Measurements from ENCODE around the gene ST3GAL4. TPM values are rescaled to one million over a fixed set of nuclear protein-coding genes. Genes with fewer than 3 reads are reported as not detected.

Gene ST3GAL4
- total and polyA plus RNA-seq, 10 of the 15 experiments (the other 5 are each of a cell fraction or from before 2014, with no cell fraction given): 3.8 to 8.1 (median 6.5) TPM; not detected in 2

DNA sequence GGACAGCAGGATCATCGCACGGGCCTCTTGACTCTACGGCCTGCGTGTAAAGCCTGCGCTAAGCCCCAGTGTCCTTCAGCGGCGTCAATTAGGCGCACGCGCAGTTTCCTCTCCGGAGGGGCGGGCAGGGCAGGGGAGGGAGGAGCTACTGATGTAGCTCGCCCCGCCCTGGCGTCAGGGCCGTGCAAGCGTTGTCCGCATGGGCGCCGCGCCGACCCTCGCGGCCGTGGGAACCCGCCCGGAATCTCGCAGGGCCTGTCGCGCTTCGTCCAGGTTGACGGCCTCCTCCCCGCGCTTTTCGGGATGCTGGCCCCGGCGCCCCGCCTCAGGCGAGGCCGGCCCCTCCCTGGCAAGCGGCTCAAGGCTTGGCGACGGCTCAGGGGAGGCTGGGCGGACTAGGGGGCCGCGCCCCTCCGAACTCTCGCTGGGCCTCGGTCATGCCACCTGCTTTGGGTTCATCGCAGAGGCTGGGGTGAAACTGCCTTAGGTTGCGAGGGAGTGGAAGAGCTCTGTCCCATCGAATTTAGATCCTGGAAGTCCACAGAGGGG, 61.1 kb downstream of the ST3GAL4 start:
- ChIA-PET POLR2A (no interaction called here), CTCF (interaction anchor here (0.8 to 1.0 kb wide), 2 partner anchors 69 to 106 kb away, joined by 3 read pairs; no protein-coding TSS in a partner anchor), SMC1A (ENCODE audit: uncharacterized antibody, unreplicated experiment) (no interaction called here), RAD21 (ENCODE audit: unreplicated experiment) (no interaction called here)
- Histone ChIP-seq H3K27me3 (replicated peaks in 1 of 2; ENCODE audit: control insufficient read depth in 2 of 2, insufficient read depth in 2 of 2, low read length in 1 of 2) (peaks cover 0 to 2% of the 10 kb centered on the region in 2 experiments; a peak in 2 of 4 replicates), H3K4me2 (ENCODE audit: control insufficient read depth, insufficient read depth) (peak overlapping the region; percentile 24), H3K9me3 (replicated peaks; ENCODE audit: control insufficient read depth, insufficient read depth, low read length) (no peaks in the 10 kb centered on the region), H3K4me3 (0 out of 2 replicates have a peak overlapping the region, but pooled peaks have one; percentile 17), H4K20me1 (ENCODE audit: control insufficient read depth, insufficient read depth) (no peaks in the 10 kb centered on the region), H3K9ac (ENCODE audit: control insufficient read depth, insufficient read depth, low read length) (no peak overlapping the region), H3K27ac (ENCODE audit: control insufficient read depth, insufficient read depth) (no peak overlapping the region), H2AFZ (ENCODE audit: control insufficient read depth, low read depth, low read length) (peak overlapping the region; percentile 68), H3K36me3 (ENCODE audit: control insufficient read depth in 2 of 2, insufficient read depth in 2 of 2, low read length in 1 of 2) (no peaks in the 10 kb centered on the region), H3K4me1 (ENCODE audit: control insufficient read depth, insufficient read depth, low read length) (peaks cover 13% of the 10 kb centered on the region), H3K79me2 (ENCODE audit: control insufficient read depth, insufficient read depth, low read length) (no peaks in the 10 kb centered on the region)
- TF ChIP-seq SMC3 (IDR thresholded peaks at IDR 0.05; ENCODE audit: borderline replicate concordance, low read length): no peak
- TF ChIP-seq, protein P1, sequence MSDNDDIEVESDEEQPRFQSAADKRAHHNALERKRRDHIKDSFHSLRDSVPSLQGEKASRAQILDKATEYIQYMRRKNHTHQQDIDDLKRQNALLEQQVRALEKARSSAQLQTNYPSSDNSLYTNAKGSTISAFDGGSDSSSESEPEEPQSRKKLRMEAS (IDR thresholded peaks at IDR 0.05; ENCODE audit: low read depth, low read length): 0 out of 2 replicates have a peak, but pooled peaks have one; percentile 28
- TF ChIP-seq CREB1 (IDR thresholded peaks at IDR 0.05; ENCODE audit: low read depth): no peak
- WGBS (ENCODE audit: insufficient coverage, insufficient replicate concordance, low lambda C conversion rate, missing lambda C conversion rate): 12% methylated on average over 44 of the region's 52 CpGs
- no peak for FAIRE-seq
- in situ Hi-C loops (cut with MboI) (no loop called here), intact Hi-C loops (cut with micrococcal nuclease; ENCODE audit: unreplicated experiment) (loop anchor here (5.0 kb wide), 1 partner anchor 59 kb away; the partner anchor contains the start of gene ST3GAL4)
- no TSS peak for BruUV-seq (replicated peaks)
- DNase-seq (ENCODE audit: low read depth, low spot score): peak; percentile 27
- ATAC-seq: peak; percentile 88

DNA sequence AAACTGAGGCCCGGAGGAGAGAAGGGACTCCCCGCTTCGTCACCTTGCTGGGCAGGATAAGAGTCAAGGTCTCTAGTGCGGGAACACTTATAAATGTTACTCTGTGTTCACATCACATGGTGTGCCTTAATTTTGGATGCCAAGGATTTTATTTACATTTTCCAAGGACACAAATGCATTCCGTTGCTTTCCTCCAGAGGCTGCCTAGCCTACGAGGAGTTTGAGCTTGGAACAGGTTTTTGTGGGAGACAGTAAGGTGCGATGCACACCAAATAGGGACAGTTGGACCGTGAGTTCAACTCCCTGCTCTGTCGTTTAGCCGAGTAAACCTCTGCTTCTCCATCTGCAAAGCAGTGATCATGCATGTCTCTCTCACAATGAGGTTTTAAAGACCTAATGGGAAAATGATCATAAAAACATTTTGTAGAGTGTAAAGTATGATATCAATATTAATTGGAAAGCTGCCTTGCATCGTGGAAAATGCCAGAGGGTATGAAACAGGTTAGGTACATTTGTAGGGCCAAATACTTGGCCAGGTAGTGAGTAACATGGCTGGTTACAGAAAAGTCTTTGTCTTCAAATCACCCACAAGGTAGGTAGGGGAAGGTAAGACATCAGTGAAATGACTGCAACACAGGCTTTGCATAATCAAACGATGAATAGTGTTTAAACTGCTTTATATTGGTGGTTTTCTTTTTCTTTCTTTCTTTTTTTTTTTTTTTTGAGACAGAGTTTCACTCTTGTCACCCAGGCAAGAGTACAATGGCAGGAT, 61.8 kb downstream of the ST3GAL4 start:
- intact Hi-C loops (cut with micrococcal nuclease; ENCODE audit: unreplicated experiment): loop anchor here (5.0 kb wide), 1 partner anchor 60 kb away; the partner anchor contains the start of gene ST3GAL4
- Histone ChIP-seq H3K4me1 (ENCODE audit: control insufficient read depth, insufficient read depth, low read length) (peaks cover 13% of the 10 kb centered on the region), H3K9me3 (replicated peaks; ENCODE audit: control insufficient read depth, insufficient read depth, low read length) (no peaks in the 10 kb centered on the region), H3K36me3 (ENCODE audit: control insufficient read depth in 2 of 2, insufficient read depth in 2 of 2, low read length in 1 of 2) (no peaks in the 10 kb centered on the region), H3K4me3 (0 out of 2 replicates have a peak overlapping the region, but pooled peaks have one; percentile 17), H4K20me1 (ENCODE audit: control insufficient read depth, insufficient read depth) (no peaks in the 10 kb centered on the region), H3K4me2 (ENCODE audit: control insufficient read depth, insufficient read depth) (peak overlapping the region; percentile 24), H3K27me3 (replicated peaks in 1 of 2; ENCODE audit: control insufficient read depth in 2 of 2, insufficient read depth in 2 of 2, low read length in 1 of 2) (peaks cover 0 to 2% of the 10 kb centered on the region in 2 experiments; a peak in 2 of 4 replicates), H3K27ac (ENCODE audit: control insufficient read depth, insufficient read depth) (no peak overlapping the region), H2AFZ (ENCODE audit: control insufficient read depth, low read depth, low read length) (no peak overlapping the region), H3K79me2 (ENCODE audit: control insufficient read depth, insufficient read depth, low read length) (no peaks in the 10 kb centered on the region), H3K9ac (ENCODE audit: control insufficient read depth, insufficient read depth, low read length) (no peak overlapping the region)
- no TSS peak for BruUV-seq (replicated peaks)
- TF ChIP-seq ZNF207 (IDR thresholded peaks at IDR 0.05; ENCODE audit: borderline replicate concordance): no peak
- in situ Hi-C loops (cut with MboI): no loop called here
- FAIRE-seq (no peak), ATAC-seq (no peak), DNase-seq (ENCODE audit: low read depth, low spot score) (no peak)
- SMC1A ChIA-PET (ENCODE audit: uncharacterized antibody, unreplicated experiment): interaction anchor here (2.1 kb wide), 1 partner anchor 106 kb away, joined by 12 read pairs; no protein-coding TSS in a partner anchor
- CTCF ChIA-PET: interaction anchor here (0.8 to 1.6 kb wide), 4 partner anchors 64 to 106 kb away, joined by 3 to 8 read pairs (median 3); no protein-coding TSS in a partner anchor
- 61% methylated on average over 12 of the region's 12 CpGs for WGBS (ENCODE audit: insufficient coverage, insufficient replicate concordance, low lambda C conversion rate, missing lambda C conversion rate)
- POLR2A ChIA-PET: no interaction called here
- RAD21 ChIA-PET (ENCODE audit: unreplicated experiment): no interaction called here

All from GM12878 (cell line).